ENCODE data around the gene RAB7A.
"Not testable (repeated sequence)": the region's sequence is repeated elsewhere in the genome, so short reads cannot be mapped to it uniquely, and the experiment has no call there.

Gene RAB7A

DNA sequence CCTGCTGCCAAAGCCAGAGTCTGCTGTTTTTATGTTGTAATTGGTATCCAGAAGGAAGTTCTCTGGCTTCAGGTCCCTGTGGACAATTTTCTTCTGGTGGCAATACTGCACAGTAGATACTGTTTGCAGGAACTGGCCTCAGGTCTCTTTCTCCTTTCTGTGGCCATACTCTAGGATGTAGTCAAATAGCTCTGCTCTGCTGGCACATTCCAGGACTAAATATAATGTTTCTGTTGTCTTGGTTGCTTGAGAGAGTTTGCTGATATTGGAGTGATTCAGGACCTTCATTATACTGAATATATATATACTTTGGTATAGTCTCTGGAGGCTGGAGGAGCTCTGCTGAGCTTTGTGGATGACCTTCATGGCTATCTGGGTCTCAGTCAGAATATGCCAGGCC lies 23.1 kb downstream of the RAB7A start:
- DNase-seq (ENCODE audit: extremely low read depth in 1 of 2, low read depth in 1 of 2): no peak

- not testable (repeated sequence) for DNase-seq (ENCODE audit: extremely low read depth in 1 of 2, low read depth in 1 of 2)
Measured at GRCh38 chr3:128749561-128749960, 23.6 kb downstream of the RAB7A start.

DNA sequence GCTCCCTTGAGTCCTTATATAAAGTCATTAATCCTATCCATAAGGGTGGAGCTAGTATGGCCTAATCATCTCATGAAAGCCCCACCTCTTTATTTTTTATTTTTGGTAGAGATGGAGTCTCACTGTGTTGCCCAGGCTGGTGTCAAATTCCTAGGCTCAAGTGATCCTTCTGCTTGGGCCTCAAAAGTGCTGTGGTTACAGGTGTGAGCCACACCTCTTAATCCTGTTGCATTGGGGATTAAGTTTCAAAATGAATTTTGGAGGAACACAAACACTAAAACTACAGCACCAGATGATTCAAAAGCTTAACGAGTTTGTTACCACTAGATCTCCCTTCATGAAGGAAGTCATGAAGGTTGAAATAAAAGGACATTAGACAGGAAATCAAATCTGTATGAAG lies 27.7 kb downstream of the RAB7A start:
- no peak for DNase-seq (ENCODE audit: extremely low read depth in 1 of 2, low read depth in 1 of 2)

DNA sequence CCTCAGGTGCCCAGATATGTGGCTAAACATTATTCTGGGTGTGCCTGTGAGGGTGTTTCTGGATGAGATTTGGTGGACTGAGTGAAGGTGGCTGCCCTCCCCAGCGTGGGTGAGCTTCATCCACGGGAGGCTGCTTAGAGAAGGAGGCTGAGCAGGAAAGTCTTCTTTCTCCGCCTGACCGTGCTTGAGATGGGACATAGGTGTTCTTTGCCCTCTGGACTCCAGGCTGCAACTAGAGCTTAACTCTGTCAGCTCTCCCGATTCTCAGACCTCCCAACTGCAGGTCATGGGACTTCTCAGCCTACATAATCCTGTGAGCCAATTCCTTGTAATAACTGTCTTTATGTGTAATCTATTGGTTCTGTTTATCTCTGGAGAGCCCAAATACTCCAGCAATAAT lies 34.1 kb downstream of the RAB7A start:
- no peak for DNase-seq (ENCODE audit: extremely low read depth in 1 of 2, low read depth in 1 of 2)

GRCh38 chr3:128760881-128761280 lies 34.9 kb downstream of the RAB7A start:
- no peak for DNase-seq (ENCODE audit: extremely low read depth in 1 of 2, low read depth in 1 of 2)

GRCh38 chr3:128761392-128761791 lies 35.4 kb downstream of the RAB7A start:
- DNase-seq (ENCODE audit: extremely low read depth in 1 of 2, low read depth in 1 of 2): no peak

DNA sequence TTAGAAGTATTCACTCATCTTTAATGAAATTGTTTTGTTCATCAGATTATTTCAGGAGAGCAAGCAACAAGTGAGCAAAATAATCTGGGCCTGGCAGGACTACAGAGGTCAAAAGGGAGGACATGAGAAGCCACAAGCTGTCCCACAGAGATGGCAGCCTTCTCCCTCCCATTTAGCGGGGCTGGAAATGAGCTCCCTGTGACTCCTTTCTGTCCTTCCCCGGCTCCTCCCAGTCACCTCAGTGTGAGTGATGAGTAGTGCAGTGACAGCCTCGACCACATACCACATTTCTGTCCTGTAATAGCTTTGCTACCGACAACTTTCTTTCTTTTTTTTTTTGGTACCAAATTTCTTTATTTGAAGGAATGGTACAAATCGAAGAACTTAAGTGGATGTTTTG lies 38.0 kb downstream of the RAB7A start:
- DNase-seq (ENCODE audit: extremely low read depth in 1 of 2, low read depth in 1 of 2): peak; percentile 22 to 47

DNA sequence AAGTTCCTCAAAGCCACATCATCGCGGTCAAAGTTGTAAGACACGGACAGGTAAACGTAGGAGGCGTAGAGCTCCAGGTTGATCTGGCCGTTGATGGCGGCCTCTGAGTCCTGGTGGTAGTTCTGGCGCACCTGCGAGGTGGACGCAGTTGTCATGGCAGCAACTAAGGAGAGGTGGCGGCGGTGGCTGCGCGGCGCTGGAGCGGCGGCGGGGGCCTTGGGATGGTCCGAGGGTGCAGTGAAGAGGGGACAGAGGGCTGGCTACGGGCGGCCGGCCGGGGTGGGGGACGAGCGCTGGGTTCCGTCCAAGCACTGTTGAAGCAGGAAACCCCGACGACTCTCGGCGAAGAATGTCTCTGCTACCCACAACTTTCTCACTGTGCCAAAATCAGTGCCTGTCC lies 38.9 kb downstream of the RAB7A start:
- DNase-seq (ENCODE audit: extremely low read depth in 1 of 2, low read depth in 1 of 2): no peak

GRCh38 chr3:128767094-128767750 lies 41.2 kb downstream of the RAB7A start:
- no peak for DNase-seq (ENCODE audit: extremely low read depth in 1 of 2, low read depth in 1 of 2)

DNA sequence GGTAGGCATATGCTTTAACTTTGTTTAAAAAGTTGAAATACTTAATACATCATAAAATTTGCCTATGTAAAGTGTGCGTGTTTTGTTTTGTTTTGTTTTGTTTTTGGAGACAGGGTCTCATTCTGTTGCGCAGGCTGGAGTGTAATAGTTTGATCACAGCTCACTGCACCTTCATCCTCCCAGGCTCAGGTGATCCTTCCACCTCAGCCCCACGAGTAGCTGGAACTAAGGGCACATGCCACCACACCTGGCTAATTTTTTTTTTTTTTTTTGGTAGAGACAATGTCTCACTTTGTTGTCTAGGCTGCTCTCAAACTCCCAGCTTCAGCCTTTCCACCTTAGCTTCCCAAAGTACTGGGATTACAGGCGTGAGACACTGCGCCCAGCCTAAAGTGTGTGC lies 42.5 kb downstream of the RAB7A start:
- no peak for DNase-seq (ENCODE audit: extremely low read depth in 1 of 2, low read depth in 1 of 2)

DNA sequence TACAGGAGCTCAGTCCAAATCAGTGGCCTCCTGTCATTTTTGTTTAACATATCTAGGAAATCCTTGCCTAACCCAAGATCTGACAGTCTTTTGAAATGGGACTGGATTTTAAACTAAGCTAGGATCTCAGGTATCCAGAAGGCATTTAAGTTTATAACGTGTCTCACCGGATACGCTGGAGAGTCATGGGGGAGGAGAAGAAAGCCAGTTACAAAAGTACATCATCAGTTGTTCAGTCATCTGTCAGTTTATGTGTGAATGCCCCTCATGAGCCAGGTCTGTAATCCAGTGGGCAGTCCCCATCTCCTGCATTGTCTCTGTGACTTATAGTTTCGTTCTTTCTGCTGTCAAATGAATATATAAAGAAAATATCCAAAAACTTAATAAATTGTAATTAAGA lies 44.4 kb downstream of the RAB7A start:
- no peak for DNase-seq (ENCODE audit: extremely low read depth in 1 of 2, low read depth in 1 of 2)

DNA sequence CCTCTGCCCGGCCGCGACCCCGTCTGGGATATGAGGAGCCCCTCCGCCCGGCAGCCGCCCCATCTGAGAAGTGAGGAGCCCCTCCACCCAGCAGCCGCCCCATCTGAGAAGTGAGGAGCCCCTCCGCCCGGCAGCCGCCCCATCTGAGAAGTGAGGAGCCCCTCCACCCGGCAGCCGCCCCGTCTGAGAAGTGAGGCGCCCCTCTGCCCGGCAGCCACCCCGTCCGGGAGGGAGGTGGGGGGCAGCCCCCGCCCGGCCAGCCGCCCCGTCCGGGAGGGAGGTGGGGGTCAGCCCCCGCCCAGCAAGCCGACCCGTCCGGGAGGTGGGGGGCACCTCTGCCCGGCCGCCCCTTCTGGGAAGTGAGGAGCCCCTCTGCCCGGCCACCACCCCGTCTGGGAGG lies 47.2 kb downstream of the RAB7A start:
- not testable (repeated sequence) for DNase-seq (ENCODE audit: extremely low read depth in 1 of 2, low read depth in 1 of 2)

DNA sequence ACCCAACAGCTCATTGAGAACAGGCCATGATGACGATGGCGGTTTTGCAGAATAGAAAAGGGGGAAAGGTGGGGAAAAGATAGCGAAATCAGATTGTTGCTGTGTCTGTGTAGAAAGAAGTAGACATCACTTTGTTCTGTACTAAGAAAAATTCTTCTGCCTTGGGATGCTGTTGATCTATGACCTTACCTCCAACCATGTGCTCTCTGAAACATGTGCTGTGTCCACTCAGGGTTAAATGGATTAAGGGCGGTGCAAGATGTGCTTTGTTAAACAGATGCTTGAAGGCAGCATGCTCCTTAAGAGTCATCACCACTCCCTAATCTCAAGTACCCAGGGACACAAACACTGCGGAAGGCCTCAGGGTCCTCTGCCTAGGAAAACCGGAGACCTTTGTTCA lies 47.6 kb downstream of the RAB7A start:
- not testable (repeated sequence) for DNase-seq (ENCODE audit: extremely low read depth in 1 of 2, low read depth in 1 of 2)

- DNase-seq (ENCODE audit: extremely low read depth in 1 of 2, low read depth in 1 of 2): no peak
Measured at GRCh38 chr3:128775241-128775640, 49.3 kb downstream of the RAB7A start.

GRCh38 chr3:128775906-128776542 lies 50.0 kb downstream of the RAB7A start:
- DNase-seq (ENCODE audit: extremely low read depth in 1 of 2, low read depth in 1 of 2): no peak

DNA sequence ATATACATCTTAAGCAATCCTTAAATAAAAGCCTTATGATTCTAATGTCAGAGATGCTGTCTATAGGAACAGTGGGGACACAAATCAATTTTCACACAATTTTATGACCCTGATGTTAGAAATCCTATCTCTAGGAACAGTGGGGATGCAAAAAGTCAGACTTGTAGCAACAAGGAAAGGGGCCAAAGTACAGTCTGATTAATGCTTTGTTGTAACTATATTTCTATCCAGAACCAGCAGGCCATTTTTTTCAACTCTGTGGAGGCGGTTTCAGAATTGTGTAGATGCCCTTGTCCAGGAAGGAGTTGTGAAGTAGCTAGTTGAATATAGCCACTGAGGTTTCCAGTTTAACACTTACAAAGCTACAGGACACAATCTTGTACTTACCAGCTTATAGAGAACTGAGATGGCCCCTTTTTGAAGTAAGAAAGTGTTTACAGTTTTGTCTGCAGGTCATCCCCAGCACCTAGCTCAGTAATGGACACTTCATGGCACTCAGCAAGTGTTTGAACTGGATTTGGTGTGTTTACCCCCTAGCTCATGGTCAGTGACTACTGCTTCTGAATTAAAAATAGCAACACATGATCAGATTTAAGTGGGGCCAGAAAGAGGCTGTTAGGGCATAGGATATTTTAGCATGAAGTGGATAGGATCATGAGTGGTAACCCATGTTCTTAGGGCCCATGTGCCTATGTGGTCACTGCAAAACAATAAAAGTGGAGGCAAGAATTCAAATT lies 54.3 kb downstream of the RAB7A start:
- no peak for DNase-seq (ENCODE audit: extremely low read depth in 1 of 2, low read depth in 1 of 2)

DNA sequence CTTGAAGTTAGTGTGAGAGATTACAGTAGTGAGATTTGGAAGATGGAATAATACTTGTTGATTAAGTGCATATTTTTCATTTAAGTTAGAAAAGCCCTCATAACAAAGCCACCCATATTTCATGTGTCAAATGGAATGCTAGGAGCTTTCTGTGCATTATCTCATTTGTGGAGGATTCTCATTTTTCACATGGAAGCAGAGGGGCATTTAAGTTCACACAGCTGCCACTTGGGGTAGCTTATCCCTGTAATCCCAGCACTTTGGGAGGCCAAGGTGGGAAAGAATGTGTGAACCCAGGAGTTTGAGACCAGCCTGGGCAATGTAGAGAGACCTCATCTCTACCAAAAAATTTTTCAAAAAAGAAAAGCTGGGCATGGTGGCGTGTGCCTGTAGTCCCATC lies 55.2 kb downstream of the RAB7A start:
- no peak for DNase-seq (ENCODE audit: extremely low read depth in 1 of 2, low read depth in 1 of 2)

DNA sequence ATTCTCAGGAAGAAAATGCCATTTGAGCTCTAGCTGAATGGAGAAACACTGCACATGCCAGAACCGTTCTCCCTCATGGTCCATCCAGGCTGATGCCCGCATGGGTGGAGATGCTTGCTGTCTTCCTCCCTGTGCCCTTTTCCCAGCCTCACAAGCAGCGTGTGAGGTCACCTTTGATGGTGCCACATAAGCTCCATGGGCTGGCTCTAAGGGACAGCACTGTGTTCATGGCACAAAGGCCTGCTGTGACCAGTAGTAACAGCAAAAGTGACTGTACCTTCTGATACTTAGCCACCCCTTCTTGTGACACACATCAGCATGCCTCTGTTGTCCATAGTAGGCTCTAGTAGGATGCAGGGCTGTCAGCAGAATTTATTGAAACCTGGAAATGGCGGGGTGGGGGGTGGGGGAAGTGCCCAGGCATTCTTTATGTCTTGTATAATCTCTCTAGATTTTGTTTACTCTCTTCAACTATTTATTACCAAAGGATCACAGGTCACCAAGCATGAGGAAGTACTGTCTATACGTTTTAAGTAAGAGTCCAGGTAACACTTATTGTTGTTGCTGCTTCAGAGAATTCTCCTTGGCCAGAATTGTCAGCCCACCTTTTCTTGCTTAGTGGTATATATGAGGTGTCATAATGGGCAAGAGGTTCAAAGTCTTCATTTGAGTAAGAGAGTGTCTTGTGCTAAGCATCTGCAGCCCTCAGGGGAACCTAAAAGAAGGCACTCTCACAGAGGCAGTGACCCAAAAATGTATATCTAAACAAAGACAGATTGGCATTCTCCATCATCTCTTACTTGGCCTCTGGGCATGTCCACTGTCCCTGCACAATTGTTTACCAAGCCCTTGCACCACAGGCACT lies 56.5 kb downstream of the RAB7A start:
- no peak for DNase-seq (ENCODE audit: extremely low read depth in 1 of 2, low read depth in 1 of 2)

- no peak for DNase-seq (ENCODE audit: extremely low read depth in 1 of 2, low read depth in 1 of 2)
Measured at GRCh38 chr3:128783774-128784173, 57.8 kb downstream of the RAB7A start.

GRCh38 chr3:128784232-128784631 lies 58.2 kb downstream of the RAB7A start:
- peak in 1 of 2 donors; percentile 42 for DNase-seq (ENCODE audit: extremely low read depth in 1 of 2, low read depth in 1 of 2)

DNA sequence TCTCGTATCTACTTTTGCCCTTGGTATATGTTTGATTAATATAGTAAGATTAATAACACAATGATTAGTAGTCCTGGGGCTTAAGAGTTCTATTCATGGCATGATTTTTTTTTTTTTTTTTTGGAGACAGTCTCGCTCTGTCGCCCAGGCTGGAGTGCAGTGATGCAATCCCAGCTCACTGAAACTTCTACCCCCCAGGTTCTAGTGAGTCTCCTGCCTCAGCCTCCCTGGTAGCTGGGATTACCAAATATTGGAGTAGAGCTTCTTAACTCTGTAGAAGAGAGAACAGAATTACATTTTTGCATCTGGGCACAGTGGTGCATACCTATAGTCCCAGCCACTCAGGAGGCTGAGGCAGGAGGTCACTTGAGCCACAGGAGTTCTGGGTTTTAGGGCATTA lies 58.9 kb downstream of the RAB7A start:
- DNase-seq (ENCODE audit: extremely low read depth in 1 of 2, low read depth in 1 of 2): no peak

Data from stimulated activated CD8-positive, alpha-beta memory T cell treated with anti-CD3 and anti-CD28 coated beads, Interleukin-7, amount 100 ng/mL, for 48 hours (primary cell).